AG20443 (cell line): ENCODE data around the gene RNF144A.
A peak's percentile ranks its signal among the peaks of the same experiment; 100 is the strongest.
"Not testable (repeated sequence)": the region's sequence is repeated elsewhere in the genome, so short reads cannot be mapped to it uniquely, and the experiment has no call there.

Source experiments
- DNase-seq: peaks from one replicate; pipeline ENCODE4 v3.0.0; 2012; ENCODE audit warnings: low spot score, mixed read lengths

Gene RNF144A

GRCh38 chr2:6917071-6917760, at the start of gene RNF144A:
Gene RNF144A, plus strand, starts transcription at chr2:6917412. Its CDS starts 79,515 bp downstream, at chr2:6996927.
- DNase-seq, result peak; percentile 96

- DNase-seq, result no peak
These were observed 44.8 kb upstream of the RNF144A start for GRCh38 chr2:6872394-6872793.

GRCh38 chr2:6874032-6874431, 43.2 kb upstream of the RNF144A start:
- DNase-seq, result no peak

GRCh38 chr2:6876309-6876708, 40.9 kb upstream of the RNF144A start:
- DNase-seq, result no peak

GRCh38 chr2:6877402-6878304, 39.6 kb upstream of the RNF144A start, which contains the start of gene RSAD2:
Gene RSAD2, plus strand, starts transcription at chr2:6877777. Its CDS starts 24 bp downstream, at chr2:6877801.
- peak; percentile 41 for DNase-seq

GRCh38 chr2:6878549-6878948, 38.7 kb upstream of the RNF144A start:
- DNase-seq, result no peak

- DNase-seq, result no peak
These were observed 38.2 kb upstream of the RNF144A start for GRCh38 chr2:6879011-6879410.

GRCh38 chr2:6880200-6880733, 36.9 kb upstream of the RNF144A start:
- DNase-seq, result no peak

- DNase-seq, result no peak
These were observed 36.2 kb upstream of the RNF144A start for GRCh38 chr2:6881046-6881445.

GRCh38 chr2:6881516-6881915, 35.7 kb upstream of the RNF144A start:
- DNase-seq, result no peak

- no peak for DNase-seq
These were observed 33.6 kb upstream of the RNF144A start for GRCh38 chr2:6883448-6884122.

- DNase-seq, result no peak
These were observed 31.7 kb upstream of the RNF144A start for GRCh38 chr2:6885551-6885950.

- DNase-seq, result no peak
These were observed 31.2 kb upstream of the RNF144A start for GRCh38 chr2:6885968-6886367.

- DNase-seq, result no peak
These were observed 29.4 kb upstream of the RNF144A start for GRCh38 chr2:6887751-6888192.

- no peak for DNase-seq
These were observed 28.5 kb upstream of the RNF144A start for GRCh38 chr2:6888724-6889123.

GRCh38 chr2:6893876-6894482, 23.2 kb upstream of the RNF144A start:
- no peak for DNase-seq

GRCh38 chr2:6896930-6897759, 20.1 kb upstream of the RNF144A start:
- peak; percentile 36 for DNase-seq

GRCh38 chr2:6902581-6902980, 14.6 kb upstream of the RNF144A start:
- DNase-seq, result not testable (repeated sequence)

GRCh38 chr2:6905668-6906067, 11.5 kb upstream of the RNF144A start:
- DNase-seq, result no peak

GRCh38 chr2:6906165-6906741, 11.0 kb upstream of the RNF144A start:
- DNase-seq, result no peak
